IMR-90 (cell line): ENCODE measurements around the gene C3orf18. TPM values are rescaled to one million over a fixed set of nuclear protein-coding genes. Genes with fewer than 3 reads are reported as not detected.

Experiments
- ATAC-seq: fragments of 200-7000 bp; cut with Tn5 transposase; 2 replicates; pipeline ENCODE4 v1.9.1; 2020; ENCODE audit warnings: low read depth, mild to moderate bottlenecking, moderate library complexity
- BruUV-seq: library from RNA; stranded (reverse); fragments of 400-500 nt; replicated peaks from 2 replicates; lab custom pipeline; 2021; lab: Mats Ljungman, UMichigan
- CTCF ChIA-PET: fragments of 300-600 bp; formaldehyde crosslinking; extraction: SDS; loops from one replicate; lab custom pipeline; 2021; ENCODE audit warnings: antibody characterized with exemption; lab: Yijun Ruan, JAX
- POLR2A ChIA-PET: fragments of 300-600 bp; sonication (Branson Sonifier 250); formaldehyde crosslinking; loops from one replicate; lab custom pipeline; 2022; ENCODE audit warnings: antibody characterized with exemption; ENCODE audit not compliant: unreplicated experiment; lab: Charles Lee
- DNase-seq: peaks from one replicate; pipeline ENCODE4 v3.0.0; 2013
- H2AFZ ChIP-seq: replicated peaks from 2 replicates; pipeline ENCODE3; 2013; ENCODE audit warnings: low read length, mild to moderate bottlenecking; ENCODE audit not compliant: poor library complexity
- H2AK5ac ChIP-seq: 2 replicates; pipeline ENCODE4 v1.6.1; 2013; ENCODE audit warnings: low read depth, low read length, inconsistent platforms
- H2AK9ac ChIP-seq: replicated peaks from 2 replicates; pipeline ENCODE3; 2013; ENCODE audit warnings: mild to moderate bottlenecking, low read depth, low read length, moderate library complexity; ENCODE audit not compliant: poor library complexity
- H2BK120ac ChIP-seq: 2 replicates; pipeline ENCODE4 v1.6.1; 2013; ENCODE audit warnings: low read depth, low read length, inconsistent platforms
- H2BK15ac ChIP-seq: 3 replicates; pipeline ENCODE4 v1.6.1; 2013; ENCODE audit warnings: low read depth, low read length, inconsistent platforms
- H2BK20ac ChIP-seq: 2 replicates; pipeline ENCODE4 v1.6.1; 2013; ENCODE audit warnings: low read depth, mild to moderate bottlenecking, inconsistent platforms, low read length, moderate library complexity
- H2BK5ac ChIP-seq: 2 replicates; pipeline ENCODE4 v1.6.1; 2013; ENCODE audit warnings: mild to moderate bottlenecking, low read depth, low read length, inconsistent platforms; ENCODE audit not compliant: poor library complexity, severe bottlenecking
- H3K14ac ChIP-seq: replicated peaks from 2 replicates; pipeline ENCODE4 v1.6.1; 2013; ENCODE audit warnings: low read depth, low read length, inconsistent platforms
- H3K18ac ChIP-seq: 2 replicates; pipeline ENCODE4 v1.6.1; 2013; ENCODE audit warnings: low read depth, low read length, control low read depth
- H3K23ac ChIP-seq: 2 replicates; pipeline ENCODE4 v1.6.1; 2013; ENCODE audit warnings: low read depth, low read length, inconsistent platforms
- H3K27ac ChIP-seq: 2 replicates; pipeline ENCODE4 v1.5.1; 2013; ENCODE audit warnings: mild to moderate bottlenecking, control low read depth, low read length; ENCODE audit not compliant: insufficient read depth
- H3K27me3 ChIP-seq: 2 replicates; pipeline ENCODE4 v1.6.1; 2013; ENCODE audit warnings: low read length; ENCODE audit not compliant: control insufficient read depth, insufficient read depth
- H3K36me3 ChIP-seq: 2 replicates; pipeline ENCODE4 v1.6.1; 2013; ENCODE audit warnings: low read length, mixed read lengths; ENCODE audit not compliant: control insufficient read depth, insufficient read depth
- H3K4ac ChIP-seq: 2 replicates; pipeline ENCODE4 v1.6.1; 2013; ENCODE audit warnings: low read depth, low read length, inconsistent platforms
- H3K4me1 ChIP-seq: 2 replicates; pipeline ENCODE4 v1.6.1; 2013; ENCODE audit warnings: low read length, mixed read lengths; ENCODE audit not compliant: control insufficient read depth, insufficient read depth
- H3K4me2 ChIP-seq: 2 replicates; pipeline ENCODE4 v1.6.1; 2013; ENCODE audit warnings: low read depth, mild to moderate bottlenecking, control low read depth, low read length, moderate library complexity
- H3K4me3 ChIP-seq: 2 replicates; pipeline ENCODE4 v1.5.1; 2013; ENCODE audit warnings: low read depth, mild to moderate bottlenecking, control low read depth, low read length, moderate library complexity; ENCODE audit not compliant: insufficient read depth
- H3K56ac ChIP-seq: 2 replicates; pipeline ENCODE4 v1.6.1; 2013; ENCODE audit warnings: low read length, inconsistent platforms; ENCODE audit not compliant: insufficient read depth; ENCODE audit errors: extremely low read depth
- H3K79me1 ChIP-seq, 2 experiments: 2 replicates each; pipeline ENCODE4 v1.6.1; 2013; ENCODE audit warnings: low read length in 2 of 2, inconsistent platforms in 1 of 2, low read depth in 1 of 2
- H3K9ac ChIP-seq: 2 replicates; pipeline ENCODE4 v1.6.1; 2013; ENCODE audit warnings: low read depth, low read length, control low read depth
- H3K9me1 ChIP-seq: 2 replicates; pipeline ENCODE4 v1.6.1; 2013; ENCODE audit warnings: low read length, inconsistent platforms; ENCODE audit not compliant: insufficient read depth
- H3K9me3 ChIP-seq: 2 replicates; pipeline ENCODE4 v1.6.1; 2013; ENCODE audit warnings: low read length; ENCODE audit not compliant: control insufficient read depth, insufficient read depth
- H4K20me1 ChIP-seq: 2 replicates; pipeline ENCODE4 v1.6.1; 2013; ENCODE audit warnings: low read length, inconsistent platforms; ENCODE audit not compliant: insufficient read depth
- H4K5ac ChIP-seq: 2 replicates; pipeline ENCODE4 v1.6.1; 2013; ENCODE audit warnings: mild to moderate bottlenecking, low read depth, low read length, control low read depth
- H4K8ac ChIP-seq, 2 experiments: 2 replicates each; pipeline ENCODE4 v1.6.1; 2013; ENCODE audit warnings: low read depth in 2 of 2, low read length in 2 of 2, control low read depth in 1 of 2, inconsistent platforms in 1 of 2
- H4K91ac ChIP-seq: 2 replicates; pipeline ENCODE4 v1.6.1; 2013; ENCODE audit warnings: low read depth, low read length, inconsistent platforms; ENCODE audit not compliant: insufficient read depth
- POLR2A ChIP-seq: IDR thresholded peaks from 2 replicates; pipeline ENCODE4 v1.6.1; 2012; ENCODE audit warnings: mild to moderate bottlenecking, low read depth, low read length
- WGBS, 2 experiments: methylation state at CpG; one replicate each; pipeline versions ENCODE4 v1.1.5 to v1.1.7; 2013; ENCODE audit warnings: missing lambda C conversion rate in 2 of 2; ENCODE audit not compliant: insufficient read length in 1 of 2; ENCODE audit errors: extremely low coverage in 2 of 2; 5-methylcytosine and 5-hydroxymethylcytosine counted together
- dilution Hi-C: fragments of 300-500 bp; cut with HindIII; formaldehyde crosslinking; loops from one replicate; pipeline ENCODE4 v1.14.3; 2018; ENCODE audit warnings: low sequenced_read_pairs; ENCODE audit not compliant: unreplicated experiment
- in situ Hi-C: fragments of 300-500 bp; cut with MboI; formaldehyde crosslinking; loops from 3 replicates; pipeline ENCODE4 v1.14.3; 2019; ENCODE audit warnings: low sequenced_read_pairs, inconsistent platforms, mixed read lengths
- intact Hi-C: fragments of 100-400 bp; cut with micrococcal nuclease; formaldehyde crosslinking; loops from 2 replicates; pipeline ENCODE4 v1.10.0; 2022
- polyA plus RNA-seq, 3 experiments: library from polyadenylated mRNA; depleted of rRNA; stranded (reverse); fragments of >200 nt; gene quantifications; 2 replicates each; pipeline ENCODE4 v1.2.3, GENCODE V29; 2012; ENCODE audit warnings: low replicate concordance in 1 of 3
- total RNA-seq: library from RNA; depleted of rRNA; stranded (reverse); fragments of >200 nt; gene quantifications from 2 replicates; pipeline ENCODE4 v1.2.3, GENCODE V29; 2012

Gene C3orf18
- total and polyA plus RNA-seq, 2 of the 4 experiments (the other 2 are of a cell fraction): 6.8 to 10.6 TPM

DNA sequence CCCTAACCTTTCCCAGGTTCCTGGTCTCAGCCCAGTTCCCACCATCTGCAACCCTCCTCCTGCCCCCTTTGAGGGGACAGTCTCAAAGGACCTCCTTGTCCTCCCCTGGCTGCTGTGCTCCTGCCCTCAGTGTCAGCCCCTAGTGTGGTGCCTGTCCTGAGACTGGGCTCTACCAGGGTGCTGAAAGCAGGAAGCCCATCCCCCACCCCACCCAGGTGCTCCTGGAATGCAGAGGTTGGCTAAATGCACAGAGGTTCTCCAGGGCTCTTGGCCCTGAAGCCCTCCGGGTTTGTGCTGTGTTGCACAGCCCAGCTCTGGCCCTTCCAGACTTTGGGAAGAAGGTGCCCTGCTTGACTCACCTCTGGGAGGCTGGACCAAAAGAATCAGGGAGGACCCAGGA, 21.8 kb downstream of the C3orf18 start:
- no peak overlapping the region for H3K4me2 ChIP-seq
- 50% methylated on average over 1 of the region's 1 CpG; no CpG with 5 or more reads in 1 of the 2 experiments for WGBS, 2 experiments
- H4K20me1 ChIP-seq: no peaks in the 10 kb centered on the region
- no peak overlapping the region for H3K27ac ChIP-seq
- no peak overlapping the region for H2BK5ac ChIP-seq
- no peak overlapping the region for H4K91ac ChIP-seq
- H3K4me1 ChIP-seq: no peaks in the 10 kb centered on the region
- TF ChIP-seq POLR2A: no peak
- no peak overlapping the region for H3K4ac ChIP-seq
- ATAC-seq: no peak
- in situ Hi-C loops (loop anchor here (5.0 to 10.0 kb wide), 2 partner anchors 111 to 198 kb away; partner anchors contain the start of gene ZMYND10), intact Hi-C loops (no loop called here), dilution Hi-C loops (no loop called here)
- no peak overlapping the region for H2AK5ac ChIP-seq
- H3K9me1 ChIP-seq: no peaks in the 10 kb centered on the region
- H3K23ac ChIP-seq: no peak overlapping the region
- H3K79me1 ChIP-seq: no peaks in the 10 kb centered on the region
- no peak overlapping the region for H3K18ac ChIP-seq
- ChIA-PET CTCF (no interaction called here), POLR2A (no interaction called here)
- DNase-seq: no peak
- no peak overlapping the region for H2AK9ac ChIP-seq
- peaks cover 14% of the 10 kb centered on the region for H3K27me3 ChIP-seq
- H4K5ac ChIP-seq: no peak overlapping the region
- H3K4me3 ChIP-seq: no peak overlapping the region
- no peak overlapping the region for H2BK20ac ChIP-seq
- H2BK120ac ChIP-seq: no peak overlapping the region
- no peak overlapping the region for H3K14ac ChIP-seq
- H3K9me3 ChIP-seq: no peaks in the 10 kb centered on the region
- no TSS peak for BruUV-seq
- H4K8ac ChIP-seq: no peak overlapping the region
- no peak overlapping the region for H3K56ac ChIP-seq
- no peak overlapping the region for H3K9ac ChIP-seq
- no peak overlapping the region for H2AFZ ChIP-seq
- no peak overlapping the region for H2BK15ac ChIP-seq
- no peaks in the 10 kb centered on the region for H3K36me3 ChIP-seq
